Measurements from ENCODE around the gene AQP5.

The AQP5 gene

GRCh38 chr12:49966511-49967041 is 4.9 kb downstream of the AQP5 start:
- DNase-seq = no peak

GRCh38 chr12:49967042-49967776 is 5.5 kb downstream of the AQP5 start:
- peak; percentile 72 for DNase-seq

DNA sequence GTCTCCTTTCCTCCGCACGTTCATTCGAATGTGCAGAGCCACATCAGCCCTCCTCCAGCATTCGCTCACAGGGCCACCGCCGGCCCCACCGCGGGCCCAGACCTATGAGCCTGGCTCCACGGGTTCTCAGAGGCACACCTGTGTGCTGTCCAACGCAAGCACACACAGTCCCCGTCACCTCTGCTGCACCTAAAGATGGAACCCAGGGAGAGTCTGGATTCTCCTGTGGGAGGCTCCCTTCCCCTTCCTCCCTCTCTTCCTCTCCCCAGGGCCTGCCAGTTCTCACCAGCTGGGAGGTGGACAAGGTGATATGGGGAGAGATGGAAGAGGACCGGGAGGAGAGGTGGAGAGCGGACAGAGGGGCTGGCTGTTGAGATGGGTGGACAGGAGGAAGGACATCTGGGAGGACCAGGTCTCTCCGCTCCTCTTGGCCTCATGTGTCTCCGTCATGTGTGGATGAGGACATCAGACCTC is 6.1 kb downstream of the AQP5 start:
- DNase-seq = no peak

GRCh38 chr12:49968471-49968870 is 6.8 kb downstream of the AQP5 start:
- no peak for DNase-seq

DNA sequence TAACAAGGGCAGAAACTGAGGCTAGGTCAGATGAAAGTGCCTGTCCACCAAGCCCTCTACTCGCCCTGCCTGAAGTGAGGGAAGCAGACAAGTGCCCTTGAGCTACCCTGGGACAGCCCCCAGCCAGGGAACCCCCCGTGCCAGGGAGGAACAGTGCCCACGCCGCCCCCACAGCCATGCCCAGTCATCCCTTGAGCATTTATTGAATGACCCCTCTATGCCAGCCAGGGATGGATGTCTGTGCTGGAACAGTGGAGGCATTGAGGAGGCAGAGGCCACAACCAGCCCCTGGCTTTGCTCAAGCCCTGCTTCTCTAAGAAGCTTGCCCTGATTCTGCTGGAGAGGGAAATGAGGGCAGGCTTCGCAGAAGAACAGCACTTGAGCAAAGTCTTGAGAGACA is 7.4 kb downstream of the AQP5 start:
- no peak for DNase-seq

- no peak for DNase-seq
These were observed 8.2 kb downstream of the AQP5 start for GRCh38 chr12:49969651-49970429.

DNA sequence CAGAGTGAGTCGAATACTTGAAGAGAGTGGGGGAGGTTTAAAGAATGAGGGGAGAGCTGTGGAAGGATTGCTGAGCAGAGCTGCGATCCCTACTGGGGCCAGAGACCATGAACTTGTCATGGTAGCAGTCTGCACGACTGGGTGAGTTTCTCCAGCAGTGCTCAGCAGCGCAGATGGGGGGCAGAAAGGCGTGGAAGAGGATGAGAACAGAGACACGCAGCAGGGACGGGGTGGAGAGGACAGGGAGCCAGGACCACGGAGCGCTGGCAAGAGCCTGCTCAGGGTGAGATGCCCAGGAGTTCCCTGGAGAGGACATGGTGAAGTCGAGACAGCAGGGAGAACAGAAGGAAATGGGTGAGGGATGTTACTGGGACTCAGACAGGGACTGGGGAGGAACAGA is 9.0 kb downstream of the AQP5 start:
- no peak for DNase-seq

DNA sequence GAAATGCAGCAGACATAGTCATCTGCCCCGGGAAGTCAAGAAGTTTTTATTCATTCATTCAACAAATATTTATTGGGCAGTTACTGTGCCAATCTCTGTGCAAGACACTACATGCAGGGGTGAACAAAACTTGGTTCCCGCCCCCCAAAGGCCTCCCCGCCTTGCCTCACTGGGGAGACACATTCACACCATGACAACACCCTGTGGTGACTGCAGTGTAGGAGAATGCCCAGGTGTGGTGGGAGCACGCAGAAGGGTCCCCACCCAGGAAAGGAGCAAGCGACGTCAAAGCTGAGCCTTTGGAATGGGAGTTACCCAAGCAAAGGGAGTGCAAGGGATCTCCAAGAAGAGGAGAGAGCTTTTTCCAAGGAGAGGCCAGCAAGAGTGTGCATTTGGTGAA is 9.5 kb downstream of the AQP5 start:
- no peak for DNase-seq

- DNase-seq = no peak
These were observed 10.5 kb downstream of the AQP5 start for GRCh38 chr12:49972129-49972528.

GRCh38 chr12:49972641-49973360 is 11.1 kb downstream of the AQP5 start, which contains the start of gene AQP6:
AQP6 (plus strand) TSS chr12:49972947; CDS start chr12:49973174, 227 bp downstream.
- DNase-seq = no peak

GRCh38 chr12:49973361-49973830 is 11.7 kb downstream of the AQP5 start:
- no peak for DNase-seq

- DNase-seq = no peak
These were observed 12.6 kb downstream of the AQP5 start for GRCh38 chr12:49974231-49974675.

GRCh38 chr12:49974677-49975317 is 13.1 kb downstream of the AQP5 start:
- no peak for DNase-seq

DNA sequence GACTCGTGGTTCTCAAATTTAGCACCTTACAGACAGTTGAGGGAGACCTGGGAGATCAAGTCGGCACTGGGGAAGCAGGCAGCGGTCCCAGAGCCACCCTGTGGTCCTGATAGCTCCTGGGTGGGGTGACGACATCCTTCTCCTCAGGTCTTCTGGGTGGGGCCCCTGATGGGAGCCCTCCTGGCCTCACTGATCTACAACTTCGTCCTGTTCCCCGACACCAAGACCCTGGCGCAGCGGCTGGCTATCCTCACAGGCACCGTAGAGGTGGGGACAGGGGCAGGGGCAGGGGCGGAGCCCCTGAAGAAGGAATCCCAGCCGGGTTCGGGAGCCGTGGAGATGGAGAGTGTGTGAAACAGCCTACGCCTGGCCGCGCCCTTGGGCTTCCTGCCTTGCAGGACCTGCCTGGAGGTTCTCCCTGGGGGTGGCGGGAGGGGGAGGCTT is 13.7 kb downstream of the AQP5 start:
- DNase-seq = no peak

- no peak for DNase-seq
These were observed 14.9 kb downstream of the AQP5 start for GRCh38 chr12:49976557-49976956.

DNA sequence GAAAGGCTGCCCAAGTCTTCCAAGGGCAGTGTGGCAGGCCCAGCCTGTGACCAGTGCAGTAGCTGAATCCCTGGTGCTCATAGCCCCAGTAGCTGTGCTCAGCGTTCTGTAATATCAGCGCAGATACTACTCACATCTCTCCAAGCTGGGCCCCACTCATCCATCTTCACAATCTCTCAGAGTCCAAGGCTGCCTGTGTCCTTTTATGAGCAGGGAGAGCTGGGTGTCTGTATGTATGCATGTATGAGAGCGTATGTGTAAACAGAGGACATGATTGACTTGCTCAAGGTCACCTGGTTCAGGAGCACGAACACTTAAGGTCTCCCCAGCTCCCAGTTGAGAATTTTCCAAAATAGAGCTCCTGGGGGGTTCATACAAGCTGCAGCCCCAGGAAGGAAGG is 16.5 kb downstream of the AQP5 start:
- no peak for DNase-seq

DNA sequence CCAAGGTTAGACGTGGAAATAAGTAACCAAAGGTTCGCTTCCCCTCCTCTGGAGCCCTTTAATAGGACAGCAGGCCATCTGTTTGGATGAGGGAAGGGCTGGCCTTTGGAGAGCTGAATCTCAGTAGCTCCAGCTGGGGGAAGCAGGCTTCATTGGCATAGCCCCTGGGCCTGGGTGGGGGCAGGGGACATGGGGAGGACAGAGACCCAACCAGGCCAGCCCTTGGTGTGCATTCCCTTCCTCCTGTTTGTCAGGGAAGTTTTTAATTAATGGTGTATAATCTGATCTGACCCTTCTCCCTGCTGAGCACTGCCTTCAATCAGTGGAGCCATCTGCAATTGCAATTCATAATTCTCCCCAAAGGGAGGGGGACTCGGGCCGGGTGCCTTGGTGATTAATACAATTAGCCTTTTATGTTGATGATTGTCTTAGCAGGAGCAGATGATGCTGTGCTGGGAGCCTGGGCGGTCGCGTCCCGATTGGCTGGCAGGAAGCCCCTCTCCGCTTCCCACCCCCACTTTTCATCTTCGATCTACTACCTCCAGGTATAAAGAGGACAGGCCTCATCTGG is 17.4 kb downstream of the AQP5 start:
- DNase-seq = no peak

GRCh38 chr12:49979791-49980190 is 18.1 kb downstream of the AQP5 start:
- DNase-seq = no peak

GRCh38 chr12:49980501-49981349 is 19.1 kb downstream of the AQP5 start:
- DNase-seq = no peak

DNA sequence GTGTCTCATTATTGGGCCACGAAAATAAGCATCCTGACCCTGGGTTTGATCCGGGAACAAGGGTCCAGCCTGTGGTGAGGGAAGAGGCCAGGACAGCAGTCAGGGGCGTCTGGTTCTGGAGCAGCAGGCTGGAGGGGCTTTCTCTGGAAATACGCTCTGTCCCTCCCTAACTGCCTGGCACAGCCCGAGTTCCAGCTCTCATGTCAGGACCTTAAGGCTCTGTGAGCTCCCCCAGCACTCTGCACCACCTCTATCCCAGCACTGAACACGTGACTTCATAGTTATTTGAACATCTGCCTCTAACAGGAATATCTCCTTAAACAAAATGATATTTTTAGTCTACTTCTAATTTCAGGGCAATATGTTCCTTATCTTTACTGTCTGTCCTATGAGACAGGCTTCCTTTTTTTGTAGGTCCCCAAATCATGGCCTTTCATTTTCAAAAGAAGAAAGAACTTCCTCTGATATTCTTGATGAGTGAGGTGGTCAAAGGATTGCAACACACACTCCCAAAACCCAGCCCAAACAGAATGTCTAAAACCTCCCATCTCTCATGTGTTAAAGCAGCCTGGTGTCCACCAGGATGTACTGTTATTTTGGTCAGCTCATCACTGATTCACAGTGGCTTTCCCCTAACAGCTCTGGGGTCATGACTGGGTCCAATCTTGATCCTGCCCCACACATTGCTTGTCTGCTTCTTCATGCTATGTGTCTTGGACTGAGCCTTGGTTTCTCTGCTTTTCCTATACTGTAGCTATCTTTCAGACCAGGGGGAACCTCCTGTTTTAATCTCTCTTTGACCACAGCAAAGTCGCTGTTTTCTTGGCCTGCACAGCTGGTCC is 20.8 kb downstream of the AQP5 start:
- no peak for DNase-seq
